Bronchial epithelial cell (primary cell): ENCODE data around the gene NDUFB10. TPM values are rescaled to one million over a fixed set of nuclear protein-coding genes. Genes with fewer than 3 reads are reported as not detected.

Experiments used
- DNase-seq: peaks from one replicate; pipeline ENCODE4 v3.0.0-alpha.2; 2010; ENCODE audit warnings: low read depth
- FAIRE-seq: peaks from 2 replicates; lab custom pipeline; 2011; peaks lifted over from hg19 to GRCh38; lab: Jason Lieb, UNC
- H3K27me3 ChIP-seq: 2 replicates; pipeline ENCODE4 v1.5.1; 2011; ENCODE audit warnings: low read length; ENCODE audit not compliant: control insufficient read depth, insufficient read depth
- H3K36me3 ChIP-seq: 2 replicates; pipeline ENCODE4 v1.5.1; 2011; ENCODE audit warnings: low read length; ENCODE audit not compliant: control insufficient read depth, insufficient read depth
- H3K4me3 ChIP-seq: 2 replicates; pipeline ENCODE4 v1.5.1; 2011; ENCODE audit warnings: mild to moderate bottlenecking, low read depth, low read length, control low read depth
- total RNA-seq: library from RNA; depleted of rRNA; stranded (reverse); fragments of >200 nt; gene quantifications from 2 replicates; pipeline ENCODE4 v1.2.1, GENCODE V29; 2014
- TF ChIP-seq, protein P1 (sequence below): IDR thresholded peaks from 2 replicates; pipeline ENCODE4 v1.5.1; 2011; ENCODE audit warnings: mild to moderate bottlenecking, moderate library complexity, low read length, control low read depth, inconsistent platforms; ENCODE audit not compliant: insufficient read depth, severe bottlenecking

The NDUFB10 gene
- total RNA-seq, 1 donor from 2014 or later = 115 TPM

- no peak for FAIRE-seq
- TF ChIP-seq, protein P1, sequence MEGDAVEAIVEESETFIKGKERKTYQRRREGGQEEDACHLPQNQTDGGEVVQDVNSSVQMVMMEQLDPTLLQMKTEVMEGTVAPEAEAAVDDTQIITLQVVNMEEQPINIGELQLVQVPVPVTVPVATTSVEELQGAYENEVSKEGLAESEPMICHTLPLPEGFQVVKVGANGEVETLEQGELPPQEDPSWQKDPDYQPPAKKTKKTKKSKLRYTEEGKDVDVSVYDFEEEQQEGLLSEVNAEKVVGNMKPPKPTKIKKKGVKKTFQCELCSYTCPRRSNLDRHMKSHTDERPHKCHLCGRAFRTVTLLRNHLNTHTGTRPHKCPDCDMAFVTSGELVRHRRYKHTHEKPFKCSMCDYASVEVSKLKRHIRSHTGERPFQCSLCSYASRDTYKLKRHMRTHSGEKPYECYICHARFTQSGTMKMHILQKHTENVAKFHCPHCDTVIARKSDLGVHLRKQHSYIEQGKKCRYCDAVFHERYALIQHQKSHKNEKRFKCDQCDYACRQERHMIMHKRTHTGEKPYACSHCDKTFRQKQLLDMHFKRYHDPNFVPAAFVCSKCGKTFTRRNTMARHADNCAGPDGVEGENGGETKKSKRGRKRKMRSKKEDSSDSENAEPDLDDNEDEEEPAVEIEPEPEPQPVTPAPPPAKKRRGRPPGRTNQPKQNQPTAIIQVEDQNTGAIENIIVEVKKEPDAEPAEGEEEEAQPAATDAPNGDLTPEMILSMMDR = no peak
- DNase-seq = no peak
- no peaks in the 10 kb centered on the region for H3K27me3 ChIP-seq
- H3K4me3 ChIP-seq = no peak overlapping the region
- H3K36me3 ChIP-seq = peaks cover 51% of the 10 kb centered on the region
Measured at GRCh38 chr16:2004795-2005517, 45.6 kb downstream of the NDUFB10 start.

GRCh38 chr16:2005646-2006045 is 46.3 kb downstream of the NDUFB10 start:
- no peaks in the 10 kb centered on the region for H3K27me3 ChIP-seq
- DNase-seq (no peak), FAIRE-seq (no peak)
- no peak overlapping the region for H3K4me3 ChIP-seq
- TF ChIP-seq, protein P1 = no peak
- H3K36me3 ChIP-seq = peaks cover 49% of the 10 kb centered on the region

- peaks cover 46% of the 10 kb centered on the region for H3K36me3 ChIP-seq
- no peak for DNase-seq
- TF ChIP-seq, protein P1 = no peak
- no peak for FAIRE-seq
- no peaks in the 10 kb centered on the region for H3K27me3 ChIP-seq
- no peak overlapping the region for H3K4me3 ChIP-seq
Measured at GRCh38 chr16:2006317-2006716, 47.0 kb downstream of the NDUFB10 start.

DNA sequence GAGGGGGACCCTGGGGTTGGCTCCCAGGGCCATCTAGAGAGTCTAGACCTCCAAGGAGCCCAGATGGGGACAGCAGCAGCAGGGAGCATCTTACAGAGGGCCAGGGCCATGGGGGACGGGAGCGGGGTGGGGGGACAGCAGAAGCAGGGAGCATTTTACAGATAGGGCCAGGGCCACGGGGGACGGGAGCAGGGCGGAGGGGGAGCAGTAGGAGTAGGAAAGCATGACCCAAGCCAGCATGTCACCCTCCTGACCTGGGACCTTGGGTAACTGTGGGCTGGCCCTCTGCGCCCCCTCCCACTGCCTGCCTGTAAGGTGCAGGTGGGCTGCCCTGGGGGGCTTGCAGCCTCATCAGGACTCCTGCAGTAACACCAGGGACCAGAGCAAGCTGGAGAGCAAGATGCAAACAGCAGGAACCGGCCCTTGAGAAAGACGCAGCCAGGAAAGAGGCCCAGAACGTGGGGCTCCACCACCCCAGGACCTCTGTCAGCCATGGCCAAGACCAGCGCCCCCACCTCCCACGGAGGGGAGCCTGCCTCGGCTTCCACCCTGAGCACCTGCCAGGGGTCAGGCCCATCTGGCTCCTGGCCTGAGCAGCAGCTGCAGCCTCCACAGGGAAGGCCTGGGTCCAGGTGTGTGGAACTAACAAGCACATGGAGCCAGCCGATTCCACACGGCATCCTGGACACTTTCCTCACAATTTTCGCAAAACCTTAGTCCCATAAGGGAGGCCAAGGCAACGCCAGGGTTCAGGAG is 47.9 kb downstream of the NDUFB10 start:
- Histone ChIP-seq H3K4me3 (peak overlapping the region; percentile 59), H3K36me3 (peaks cover 37% of the 10 kb centered on the region), H3K27me3 (no peaks in the 10 kb centered on the region)
- FAIRE-seq (no peak), DNase-seq (no peak)
- TF ChIP-seq, protein P1 = no peak

DNA sequence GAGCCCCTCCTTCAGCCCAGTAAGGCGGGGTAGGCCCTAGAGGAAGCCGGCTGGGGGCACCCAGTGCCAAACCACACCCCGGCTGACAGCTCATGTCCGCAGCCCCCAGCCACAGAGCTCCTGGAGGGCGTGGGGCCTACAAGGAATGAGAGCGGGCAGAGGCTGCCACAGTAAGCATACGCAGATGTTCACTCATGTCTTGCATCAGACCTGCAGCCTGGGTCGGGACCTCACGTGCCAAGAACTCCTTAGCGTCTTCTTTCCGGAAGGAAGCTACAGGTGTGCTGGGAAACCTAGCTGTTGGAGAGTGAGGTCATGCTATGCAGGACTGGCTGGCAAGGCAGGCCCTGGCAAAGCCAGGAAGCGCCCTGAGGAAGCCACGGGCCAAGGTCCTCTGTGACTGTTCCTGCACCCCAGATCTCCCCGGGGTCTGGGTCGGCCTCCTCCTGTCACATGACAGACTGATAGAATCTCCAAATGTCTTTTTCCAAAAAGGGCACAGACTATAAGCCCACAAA is 48.7 kb downstream of the NDUFB10 start:
- H3K27me3 ChIP-seq = no peaks in the 10 kb centered on the region
- peak; percentile 86 for DNase-seq
- peak; percentile 87 for FAIRE-seq
- H3K4me3 ChIP-seq = peak overlapping the region; percentile 59
- TF ChIP-seq, protein P1 = no peak
- peaks cover 29% of the 10 kb centered on the region for H3K36me3 ChIP-seq
